Esophagus muscularis mucosa (tissue), 4 donors: ENCODE data around the gene RAB3GAP2. TPM values are rescaled to one million over a fixed set of nuclear protein-coding genes. Genes with fewer than 3 reads are reported as not detected.

Experiments
- DNase-seq: peaks from one replicate; pipeline ENCODE4 v3.0.0-alpha.2; 2017; ENCODE audit errors: extremely low spot score
- H3K27ac ChIP-seq, 4 donors: fragments of 200-600 bp; sonication (generic); replicated peaks in 1 of 4; 1 replicate in 3 of 4; 2 replicates in 1 of 4; pipeline ENCODE4 v1.5.1; 2016 to 2019; ENCODE audit warnings: mild to moderate bottlenecking in 1 of 4
- H3K27me3 ChIP-seq, 4 donors: fragments of 200-600 bp; sonication (generic); one replicate each; pipeline versions ENCODE4 v1.5.1 to v1.6.0; 2016 to 2019
- H3K36me3 ChIP-seq, 4 donors: fragments of 200-600 bp; sonication (generic); one replicate each; pipeline ENCODE4 v1.5.1; 2016 to 2019
- H3K4me1 ChIP-seq, 4 donors: fragments of 200-600 bp; sonication (generic); one replicate each; pipeline ENCODE4 v1.5.1; 2016 to 2019
- H3K4me3 ChIP-seq, 4 donors: fragments of 200-600 bp; sonication (generic); 1 replicate in 2 of 4; 2 replicates in 2 of 4; pipeline ENCODE4 v1.5.1; 2016 to 2019; ENCODE audit warnings: mild to moderate bottlenecking in 4 of 4, moderate library complexity in 1 of 4
- H3K9me3 ChIP-seq, 4 donors: fragments of 200-600 bp; sonication (generic); 1 replicate in 3 of 4; 2 replicates in 1 of 4; pipeline ENCODE4 v1.5.1; 2016 to 2019
- CTCF ChIP-seq, 3 experiments: fragments of 200-600 bp in 2 of 3; fragments of 450-650 bp in 1 of 3; sonication (generic) in 2 of 3; IDR thresholded peaks; one replicate each; pipeline ENCODE4 v1.5.1; 2017 to 2019; ENCODE audit warnings: antibody characterized with exemption in 3 of 3, mild to moderate bottlenecking in 2 of 3, moderate library complexity in 1 of 3
- EP300 ChIP-seq: sonication (generic); formaldehyde crosslinking; IDR thresholded peaks from one replicate; pipeline ENCODE4 v1.6.1; 2017; ENCODE audit warnings: antibody characterized with exemption
- POLR2A ChIP-seq: fragments of 450-650 bp; IDR thresholded peaks from one replicate; pipeline ENCODE4 v1.6.1; 2017; ENCODE audit warnings: antibody characterized with exemption, moderate library complexity, mild to moderate bottlenecking, low read depth
- POLR2AphosphoS5 ChIP-seq, 2 donors: sonication (generic); formaldehyde crosslinking; IDR thresholded peaks; one replicate each; pipeline ENCODE4 v1.6.1; 2017; ENCODE audit warnings: antibody characterized with exemption in 2 of 2
- WGBS: methylation state at CpG from one replicate; pipeline ENCODE4 v1.1.5; 2018; 5-methylcytosine and 5-hydroxymethylcytosine counted together
- intact Hi-C: fragments of 100-400 bp; cut with DNase I; formaldehyde crosslinking; loops from one replicate; pipeline ENCODE4 v1.15.1; 2023
- total RNA-seq, 4 donors: library from RNA; depleted of rRNA; stranded (reverse); fragments of >200 nt; gene quantifications; one replicate each; pipeline versions ENCODE4 v1.1.0 to v1.2.1, GENCODE V29; 2016

Gene RAB3GAP2
- total RNA-seq, 4 donors from 2014 or later, result 19.8 to 23.0 (median 21.2) TPM

- H3K27me3 ChIP-seq, result no peaks in the 10 kb centered on the region
- H3K9me3 ChIP-seq, result no peaks in the 10 kb centered on the region
- no peaks in the 10 kb centered on the region for H3K4me1 ChIP-seq
- no peak overlapping the region for H3K27ac ChIP-seq
- H3K4me3 ChIP-seq, result no peak overlapping the region
- WGBS, result 88% methylated on average over 2 of the region's 2 CpGs
- intact Hi-C loops, result no loop called here
- DNase-seq, result no peak
- TF ChIP-seq POLR2AphosphoS5 (IDR thresholded peaks at IDR 0.05) (no peak), CTCF (IDR thresholded peaks at IDR 0.05) (no peak), POLR2A (no peak), EP300 (no peak)
- peaks cover 10 to 98% (median 66%) of the 10 kb centered on the region in 4 donors for H3K36me3 ChIP-seq
Measured at GRCh38 chr1:220135755-220136154, 136.5 kb downstream of the RAB3GAP2 start.

- intact Hi-C loops, result no loop called here
- Histone ChIP-seq H3K4me3 (no peak overlapping the region), H3K36me3 (peaks cover 19 to 93% (median 60%) of the 10 kb centered on the region in 4 donors), H3K4me1 (peaks cover 0 to 1% (median under 1%) of the 10 kb centered on the region in 4 donors), H3K27me3 (no peaks in the 10 kb centered on the region), H3K9me3 (no peaks in the 10 kb centered on the region), H3K27ac (no peak overlapping the region)
- TF ChIP-seq EP300 (no peak), CTCF (IDR thresholded peaks at IDR 0.05) (no peak), POLR2AphosphoS5 (IDR thresholded peaks at IDR 0.05) (no peak), POLR2A (no peak)
- no peak for DNase-seq
Measured at GRCh38 chr1:220129479-220130210, 142.6 kb downstream of the RAB3GAP2 start.

- no peak overlapping the region for H3K4me3 ChIP-seq
- DNase-seq, result no peak
- peaks cover 14 to 67% (median 42%) of the 10 kb centered on the region in 4 donors for H3K36me3 ChIP-seq
- H3K9me3 ChIP-seq, result no peaks in the 10 kb centered on the region
- TF ChIP-seq POLR2AphosphoS5 (IDR thresholded peaks at IDR 0.05) (no peak), CTCF (IDR thresholded peaks at IDR 0.05) (no peak), POLR2A (no peak), EP300 (no peak)
- intact Hi-C loops, result no loop called here
- H3K27me3 ChIP-seq, result no peaks in the 10 kb centered on the region
- H3K4me1 ChIP-seq, result peaks cover 4 to 10% (median 5%) of the 10 kb centered on the region in 4 donors
- 82% methylated on average over 3 of the region's 3 CpGs for whole genome bisulfite sequencing
- no peak overlapping the region for H3K27ac ChIP-seq
Measured at GRCh38 chr1:220127076-220127475, 145.2 kb downstream of the RAB3GAP2 start.

- Histone ChIP-seq H3K27ac (no peak overlapping the region), H3K9me3 (no peaks in the 10 kb centered on the region), H3K27me3 (no peaks in the 10 kb centered on the region), H3K4me1 (peaks cover 4 to 18% (median 5%) of the 10 kb centered on the region in 4 donors), H3K36me3 (peaks cover 14 to 47% (median 33%) of the 10 kb centered on the region in 4 donors), H3K4me3 (no peak overlapping the region)
- TF ChIP-seq CTCF (IDR thresholded peaks at IDR 0.05), result no peak
- TF ChIP-seq POLR2A, result no peak
- TF ChIP-seq EP300, result no peak
- TF ChIP-seq POLR2AphosphoS5 (IDR thresholded peaks at IDR 0.05), result no peak
- 5% methylated on average over 1 of the region's 1 CpG for WGBS
- intact Hi-C loops, result no loop called here
- DNase-seq, result no peak
Measured at GRCh38 chr1:220124542-220124941, 147.7 kb downstream of the RAB3GAP2 start.

- intact Hi-C loops, result no loop called here
- TF ChIP-seq POLR2A (no peak), CTCF (IDR thresholded peaks at IDR 0.05) (peak in 1 of 3 experiments; percentile 20)
Measured at GRCh38 chr1:220123889-220124288, 148.4 kb downstream of the RAB3GAP2 start.

More at GRCh38 chr1:220123889-220124288, 148.4 kb downstream of the RAB3GAP2 start:
- DNase-seq, result no peak
- H3K4me1 ChIP-seq, result peaks cover 4 to 21% (median 5%) of the 10 kb centered on the region in 4 donors
- H3K36me3 ChIP-seq, result peaks cover 12 to 41% (median 27%) of the 10 kb centered on the region in 4 donors
- no peak overlapping the region for H3K4me3 ChIP-seq
- H3K27ac ChIP-seq, result no peak overlapping the region
- no peaks in the 10 kb centered on the region for H3K9me3 ChIP-seq
- H3K27me3 ChIP-seq, result no peaks in the 10 kb centered on the region
